Measurements from ENCODE around the gene SP8.
"Not testable (repeated sequence)": the region's sequence is repeated elsewhere in the genome, so short reads cannot be mapped to it uniquely, and the experiment has no call there.

SP8 gene

GRCh38 chr7:20786779-20787659 lies at the start of gene SP8:
Gene SP8, minus strand, starts transcription at chr7:20786886. Its CDS starts 88 bp downstream, at chr7:20786798.
- DNase-seq = no peak

DNA sequence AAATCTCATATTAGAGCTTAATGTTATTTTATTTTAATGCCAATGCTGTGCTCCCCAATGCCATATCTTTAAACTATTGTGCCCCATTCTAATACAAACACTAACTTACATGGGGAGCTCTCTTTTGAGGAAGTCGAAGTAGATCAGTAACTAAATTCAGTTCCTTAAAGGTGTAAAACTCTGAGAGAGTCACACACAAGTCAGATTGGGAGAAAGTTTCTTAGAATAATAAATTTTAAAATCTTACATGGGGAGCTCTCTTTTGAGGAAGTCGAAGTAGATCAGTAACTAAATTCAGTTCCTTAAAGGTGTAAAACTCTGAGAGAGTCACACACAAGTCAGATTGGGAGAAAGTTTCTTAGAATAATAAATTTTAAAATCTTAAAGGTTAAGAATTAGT lies 49.7 kb upstream of the SP8 start:
- not testable (repeated sequence) for DNase-seq

GRCh38 chr7:20835111-20835750 lies 48.5 kb upstream of the SP8 start:
- DNase-seq = no peak

DNA sequence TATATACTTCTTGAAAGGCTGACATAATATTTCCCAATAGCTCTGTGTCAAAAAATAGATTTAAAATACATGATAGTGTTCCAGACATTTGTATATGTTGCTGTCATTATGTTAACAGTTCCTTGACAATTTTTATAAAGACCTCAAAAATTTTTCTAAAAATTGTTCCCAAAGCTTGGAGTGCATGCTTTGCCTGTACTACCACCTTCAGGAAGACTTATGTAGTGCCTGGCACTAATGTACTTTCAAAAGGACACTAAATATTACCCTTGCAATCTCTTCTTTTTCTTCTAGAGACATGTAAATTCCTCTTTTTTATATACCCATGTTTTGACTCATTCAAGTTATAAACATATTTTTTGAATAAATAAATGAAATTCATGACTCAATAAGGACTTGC lies 48.0 kb upstream of the SP8 start:
- no peak for DNase-seq

DNA sequence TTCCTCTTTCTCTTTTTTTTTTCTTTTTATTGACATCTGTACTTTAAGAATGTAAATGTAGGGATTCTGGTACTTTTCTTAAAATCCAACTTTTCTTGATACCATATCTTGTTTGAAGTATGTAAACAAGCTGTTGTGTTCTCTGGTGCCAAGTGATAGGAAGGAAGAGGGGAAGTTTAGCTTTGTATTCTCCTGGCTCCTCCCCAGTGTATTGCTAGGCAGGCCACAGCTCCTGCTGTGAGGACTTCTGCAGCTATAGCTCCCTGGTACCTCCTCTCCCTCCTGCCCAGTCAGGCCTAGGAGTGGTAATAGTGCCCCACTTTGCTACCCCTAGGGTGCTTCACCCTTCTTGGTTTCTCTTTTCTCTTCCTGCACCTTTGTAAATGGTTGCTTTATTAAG lies 45.3 kb upstream of the SP8 start:
- no peak for DNase-seq

DNA sequence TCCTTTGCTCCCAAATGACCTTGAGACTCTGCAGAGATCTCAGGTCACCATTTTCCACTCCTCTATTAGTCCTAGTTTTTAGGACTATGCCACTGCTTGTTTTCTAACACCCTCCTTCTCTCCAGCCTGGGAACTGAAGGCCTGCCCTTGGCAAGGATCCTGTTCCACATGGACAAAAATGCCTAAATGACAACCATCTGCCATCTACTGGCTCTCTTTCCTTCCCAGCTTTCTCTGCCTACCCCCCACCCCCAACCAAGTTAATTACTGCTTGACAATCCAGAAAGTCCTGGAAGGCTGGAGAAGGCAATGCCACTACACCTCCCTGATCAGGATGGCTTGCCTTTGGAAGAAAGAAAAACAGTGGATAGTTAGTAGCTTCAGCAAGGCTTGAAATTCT lies 44.8 kb upstream of the SP8 start:
- no peak for DNase-seq

DNA sequence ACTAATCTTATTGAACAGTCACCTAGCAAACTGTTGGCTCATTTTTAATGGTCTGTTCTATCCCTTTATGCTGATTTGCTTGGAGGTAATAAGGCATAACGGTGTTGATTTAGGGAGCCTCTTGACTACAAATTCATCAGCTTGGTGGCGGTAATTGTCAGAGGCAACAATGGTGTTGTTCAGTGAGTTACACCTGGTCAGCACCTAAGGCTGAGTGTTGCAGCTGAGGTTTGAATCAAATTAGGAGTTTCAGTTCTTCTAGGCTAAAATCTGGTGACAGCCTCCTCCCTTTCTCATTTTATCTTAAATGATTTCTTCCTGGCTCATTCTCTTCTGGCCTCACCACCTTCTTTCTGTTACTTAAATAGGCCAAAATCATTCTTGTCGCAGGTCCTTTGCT lies 42.3 kb upstream of the SP8 start:
- no peak for DNase-seq

- DNase-seq = no peak
These were observed 40.5 kb upstream of the SP8 start for GRCh38 chr7:20827172-20827571.

GRCh38 chr7:20826243-20826642 lies 39.6 kb upstream of the SP8 start:
- no peak for DNase-seq

- no peak for DNase-seq
These were observed 38.9 kb upstream of the SP8 start for GRCh38 chr7:20825555-20825954.

- DNase-seq = not testable (repeated sequence)
These were observed 34.7 kb upstream of the SP8 start for GRCh38 chr7:20821390-20821789.

GRCh38 chr7:20816372-20816959 lies 29.8 kb upstream of the SP8 start:
- DNase-seq = no peak

GRCh38 chr7:20804345-20804744 lies 17.7 kb upstream of the SP8 start:
- no peak for DNase-seq

DNA sequence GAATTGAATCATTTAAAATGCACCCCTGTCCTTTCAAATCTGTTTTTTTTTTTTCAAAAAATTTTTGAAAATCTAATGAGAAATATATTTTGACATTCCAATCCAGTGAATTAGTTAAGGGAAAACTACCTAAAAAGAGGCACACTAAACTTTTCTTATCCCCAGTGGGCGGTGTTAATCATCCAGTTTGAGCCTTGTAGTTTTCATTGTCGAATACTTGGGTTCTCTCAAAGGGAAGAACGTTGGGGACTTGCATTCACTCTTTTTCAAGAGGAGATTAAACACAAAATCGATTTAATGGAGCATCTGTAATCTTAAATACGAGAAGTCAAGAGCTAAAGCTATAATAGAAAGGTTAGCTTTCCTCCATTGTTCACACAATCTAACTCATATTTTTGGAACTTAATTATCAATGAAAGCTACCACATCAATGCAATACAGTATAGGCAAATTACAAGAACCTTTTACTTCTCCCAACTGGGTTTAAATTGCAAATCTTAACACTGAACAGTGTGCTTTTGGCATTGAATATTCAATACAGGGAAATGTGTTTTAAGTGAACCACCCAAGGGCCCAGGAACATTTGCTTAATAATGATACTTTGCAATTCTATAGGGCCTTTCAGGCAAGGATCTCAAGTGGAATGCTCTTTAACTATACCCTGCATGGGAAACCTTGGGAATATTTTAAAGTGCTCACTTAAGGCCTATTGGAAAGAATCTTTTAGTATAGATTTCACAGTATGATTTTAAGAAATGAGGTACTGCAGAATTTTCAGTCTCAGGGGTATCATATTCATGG lies 13.1 kb upstream of the SP8 start:
- no peak for DNase-seq

DNA sequence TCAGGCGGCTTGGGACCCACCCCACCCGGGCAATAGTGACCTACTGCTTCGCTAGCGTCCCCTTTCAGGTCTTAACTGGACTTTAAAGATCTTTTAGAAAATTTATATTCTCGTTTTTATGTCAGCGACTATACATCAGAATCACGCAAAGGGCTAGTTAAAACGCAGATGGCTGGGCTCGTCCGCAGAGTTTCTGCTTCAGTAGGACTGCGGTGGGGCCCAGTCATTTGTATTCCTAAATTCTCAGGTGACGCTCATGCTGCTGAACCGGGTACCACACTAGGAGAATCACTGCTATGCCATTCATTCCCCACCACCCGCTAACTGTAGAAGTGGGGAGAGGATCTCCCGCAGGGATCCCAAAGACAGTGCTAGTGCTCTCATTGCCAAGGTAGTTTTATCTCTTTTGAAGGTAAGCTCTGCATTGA lies 12.0 kb upstream of the SP8 start:
- DNase-seq = no peak

DNA sequence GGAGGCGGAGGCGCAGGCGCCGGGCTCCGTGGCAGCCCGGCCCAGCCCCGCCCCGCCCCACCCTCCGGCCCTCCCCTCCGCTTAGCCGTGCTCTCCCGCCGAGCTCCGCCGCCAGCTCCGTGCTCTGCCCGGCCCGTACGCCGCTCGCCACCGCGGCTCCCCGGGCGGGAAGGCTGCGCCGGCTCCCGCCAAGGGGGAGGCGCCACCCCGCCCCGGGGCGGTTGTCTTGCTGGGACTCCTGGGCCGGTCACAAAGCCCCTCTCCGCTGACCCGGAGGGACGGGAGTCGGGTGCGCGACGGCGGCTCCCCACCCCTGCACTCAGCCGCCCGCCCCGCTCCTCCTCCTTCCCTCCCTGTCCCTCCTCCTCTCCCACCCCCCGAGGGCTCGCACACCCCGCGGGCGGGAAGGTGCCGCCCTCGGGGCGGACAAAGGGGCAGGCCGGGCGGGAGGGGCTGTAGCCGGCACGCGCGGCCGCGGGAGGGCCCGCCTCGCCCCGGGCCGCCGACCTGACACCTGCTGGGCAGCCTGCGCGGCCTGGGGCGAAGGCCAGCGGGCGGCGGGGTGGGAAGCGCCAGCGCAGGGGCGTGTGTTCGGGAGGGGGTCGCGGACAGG lies 11.5 kb upstream of the SP8 start:
- DNase-seq = no peak

DNA sequence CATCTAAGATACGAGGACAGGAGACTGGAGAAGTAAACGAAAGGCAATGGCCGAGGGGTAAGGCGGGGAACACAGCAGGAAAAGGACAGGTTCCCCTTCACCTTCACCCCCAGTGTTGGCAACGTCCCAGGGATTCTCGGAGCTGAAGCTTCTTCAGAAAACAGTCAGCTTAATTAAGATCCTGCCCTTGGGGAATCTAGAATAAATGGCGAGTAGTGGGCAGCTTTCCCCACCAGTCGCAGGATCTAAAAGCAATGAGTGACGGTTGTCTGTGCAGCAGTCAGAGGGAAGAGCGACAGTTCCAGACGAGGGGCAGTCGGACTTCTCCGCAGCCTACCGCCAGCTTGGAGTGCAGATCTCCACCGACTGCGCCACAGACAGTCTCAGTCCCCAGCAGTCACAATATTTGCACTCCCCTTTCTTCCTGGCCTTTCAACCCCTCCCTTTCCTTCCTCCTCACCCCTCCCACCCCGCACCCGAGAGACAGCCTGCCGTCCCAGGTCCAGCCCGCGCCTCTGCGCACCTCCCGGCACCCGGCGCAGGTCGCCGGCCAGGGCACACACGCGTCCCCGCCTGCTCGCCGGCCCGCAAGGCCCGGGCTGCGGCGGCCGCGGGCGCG lies 10.9 kb upstream of the SP8 start:
- no peak for DNase-seq

GRCh38 chr7:20797042-20797461 lies 10.4 kb upstream of the SP8 start:
- DNase-seq = no peak

DNA sequence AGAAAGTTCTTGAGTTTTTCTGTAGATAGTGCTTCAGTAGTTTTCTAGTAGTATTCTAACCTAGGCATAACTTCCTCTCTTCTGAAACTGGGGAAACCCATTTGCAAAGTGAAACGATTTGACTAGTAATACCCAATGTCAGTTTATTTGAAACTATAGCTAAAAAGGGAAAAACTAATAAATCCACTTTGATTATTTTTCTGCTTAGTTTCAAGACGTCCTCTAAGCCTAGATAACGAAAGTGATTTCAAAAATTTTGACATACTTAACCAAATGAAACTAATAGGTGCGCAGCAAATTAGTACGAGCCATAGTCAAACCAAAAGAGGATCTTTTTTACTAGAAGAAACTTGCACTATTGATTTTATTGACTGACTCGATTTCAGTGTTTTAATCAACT lies 9.8 kb upstream of the SP8 start:
- DNase-seq = no peak

DNA sequence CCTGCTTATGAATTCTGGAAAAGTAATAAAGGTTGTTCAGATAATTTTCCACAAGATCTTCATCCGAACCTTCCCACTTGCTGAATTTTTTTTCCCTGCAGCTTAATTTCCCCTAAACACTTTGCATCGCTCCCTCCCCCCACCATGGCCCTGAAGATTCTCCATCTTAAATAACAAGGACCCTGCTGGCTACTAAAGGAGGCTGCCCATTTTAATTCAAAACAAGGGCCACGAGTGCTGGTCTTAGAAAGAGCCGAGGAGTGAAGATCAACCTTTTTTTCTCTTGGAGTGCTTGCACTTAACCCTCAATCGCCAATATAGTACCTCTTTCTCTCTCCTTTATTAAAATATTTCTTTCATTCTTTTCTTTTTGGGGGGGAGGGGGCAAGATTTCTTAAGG lies 9.2 kb upstream of the SP8 start:
- DNase-seq = no peak

- DNase-seq = no peak
These were observed 8.7 kb upstream of the SP8 start for GRCh38 chr7:20795361-20795760.

GRCh38 chr7:20794676-20795075 lies 8.0 kb upstream of the SP8 start:
- DNase-seq = no peak

Data from NCI-H1694 (cell line).